NCI-H2171 treated with DMSO at 0.1 percent for 48 hours (cell line): ENCODE measurements around the gene LOC101059915.

Source experiments
- DNase-seq: peaks from one replicate; lab custom pipeline; 2025; lab: John Stamatoyannopoulos, UW

The LOC101059915 gene

DNA sequence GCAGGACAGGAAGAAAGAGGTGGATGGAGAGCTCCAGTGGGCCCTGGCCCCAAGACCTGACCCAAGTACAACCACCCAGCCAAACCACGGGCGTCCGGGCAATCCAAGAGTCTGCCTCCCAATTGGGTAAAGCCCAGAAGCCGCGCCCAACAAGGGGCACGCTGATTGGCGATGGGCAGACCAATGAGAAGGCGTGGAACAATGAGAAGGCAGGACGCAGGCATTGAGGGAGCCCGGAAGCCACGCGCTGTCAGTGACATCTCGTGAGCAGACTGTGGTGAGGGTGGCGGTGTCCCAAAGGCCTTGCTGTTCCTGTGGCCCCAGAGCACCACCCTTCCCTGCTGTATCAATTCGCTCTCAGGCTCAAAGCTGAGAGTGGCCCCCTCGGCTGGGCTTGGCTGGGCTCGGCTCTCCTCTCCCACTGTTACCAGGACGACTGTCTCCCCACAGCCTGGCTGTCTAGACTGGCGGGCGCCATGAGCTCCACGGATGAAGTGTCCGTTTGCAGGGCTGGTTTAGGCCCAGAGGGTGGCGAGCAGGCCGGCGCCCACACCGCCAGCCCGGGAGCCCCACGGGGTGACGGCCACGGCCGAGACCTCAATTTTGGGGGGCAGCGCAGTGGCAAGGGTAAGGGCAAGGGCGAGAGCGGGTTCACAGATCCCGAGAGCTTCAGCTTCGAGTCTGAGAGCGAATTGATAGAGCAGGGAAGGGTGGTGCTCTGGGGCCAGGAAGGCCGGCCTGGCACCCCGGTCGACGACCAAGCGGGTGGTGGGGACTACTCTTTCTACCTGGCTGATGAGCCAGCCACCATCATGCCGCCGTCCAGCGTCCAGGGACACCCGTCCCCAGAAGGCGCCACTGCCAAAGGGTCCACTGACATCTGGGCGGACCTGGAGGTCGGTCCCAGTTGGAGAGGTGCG is at the start of gene LOC101059915:
Gene LOC101059915, plus strand, starts transcription at position 219 of the 920 bp plus-strand sequence.
- DNase-seq, result no peak

DNA sequence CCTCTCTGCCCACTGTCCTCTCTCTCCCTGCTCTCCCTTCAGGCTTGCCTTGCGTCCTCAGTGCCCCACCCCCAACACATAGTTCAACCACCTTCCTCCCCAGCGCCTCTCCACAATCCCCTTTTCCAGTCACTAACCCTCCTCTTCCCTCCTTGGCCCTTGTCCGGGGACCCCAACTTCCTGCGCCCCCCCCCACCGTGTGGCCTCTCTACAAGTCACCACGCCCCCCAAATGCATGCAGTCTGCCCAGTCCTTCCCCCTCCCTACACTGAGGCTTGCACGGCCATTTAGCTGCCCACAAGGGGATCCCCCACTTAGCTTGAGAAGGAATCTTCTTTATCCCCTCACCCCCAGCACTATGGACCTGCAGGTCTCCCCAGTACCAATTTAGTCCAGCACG is 49.6 kb upstream of the LOC101059915 start:
- no peak for DNase-seq

DNA sequence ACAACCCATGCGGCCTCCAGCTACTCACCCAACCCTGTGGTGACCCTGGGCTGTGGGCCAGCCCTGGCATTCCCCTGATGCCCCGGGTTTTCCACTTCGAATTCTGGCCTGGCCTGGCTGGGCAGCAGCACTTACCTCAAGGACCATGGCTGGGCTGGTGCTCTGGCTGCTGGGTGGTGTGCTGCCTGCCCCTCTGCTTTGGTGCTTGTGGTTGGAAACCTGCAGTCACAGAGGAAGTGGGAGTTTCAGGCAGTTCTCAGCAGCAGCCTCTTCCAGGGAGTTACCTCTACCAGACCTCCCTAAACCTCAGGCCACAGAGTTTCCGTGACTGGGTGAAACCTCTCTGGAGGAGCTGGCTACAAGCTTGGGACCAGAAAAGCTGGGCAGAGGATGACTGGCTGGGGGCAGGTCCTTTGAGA is 49.0 kb upstream of the LOC101059915 start, which contains the start of gene CXCR3:
Gene CXCR3, minus strand, starts transcription at position 209 of the 419 bp plus-strand sequence. Its CDS starts 62 bp downstream, at position 147.
- no peak for DNase-seq

DNA sequence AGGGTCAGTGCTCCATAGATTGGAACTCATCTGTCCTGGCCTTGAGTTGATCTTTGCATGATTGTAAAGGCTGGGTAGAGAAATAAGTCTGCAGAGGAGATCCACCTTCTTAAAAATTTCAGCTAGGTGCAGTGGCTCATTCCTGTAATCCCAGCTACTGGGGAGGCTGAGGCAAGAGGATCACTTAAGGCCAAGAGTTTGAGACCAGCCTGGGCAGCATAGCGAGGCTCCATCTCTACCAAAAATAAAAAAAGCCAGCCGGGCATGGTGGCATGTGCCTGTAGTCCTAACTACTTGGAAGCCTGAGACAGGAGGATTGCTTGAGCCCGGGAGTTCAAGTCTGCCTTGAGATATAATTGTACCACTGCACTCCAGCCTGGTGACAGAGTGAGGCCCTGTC is 48.6 kb upstream of the LOC101059915 start:
- no peak for DNase-seq

DNA sequence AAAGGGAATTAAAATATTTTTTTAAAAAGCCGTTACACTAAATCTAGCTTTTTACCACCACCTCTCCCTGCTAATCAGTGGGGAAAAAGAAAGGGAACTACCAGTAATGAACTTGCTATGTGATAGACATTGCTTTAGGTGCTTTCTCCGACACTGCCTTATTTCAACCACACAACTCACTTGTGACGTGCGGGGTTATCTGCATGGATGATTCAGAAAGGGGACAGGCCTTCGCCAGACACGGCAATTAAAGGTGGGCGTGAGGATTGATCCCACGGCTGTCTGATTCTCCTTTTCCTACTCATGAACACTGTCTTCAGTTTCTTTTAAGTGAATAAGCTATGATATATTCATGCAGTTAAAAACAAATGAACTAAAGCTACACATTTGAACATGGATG is 48.2 kb upstream of the LOC101059915 start:
- no peak for DNase-seq

DNA sequence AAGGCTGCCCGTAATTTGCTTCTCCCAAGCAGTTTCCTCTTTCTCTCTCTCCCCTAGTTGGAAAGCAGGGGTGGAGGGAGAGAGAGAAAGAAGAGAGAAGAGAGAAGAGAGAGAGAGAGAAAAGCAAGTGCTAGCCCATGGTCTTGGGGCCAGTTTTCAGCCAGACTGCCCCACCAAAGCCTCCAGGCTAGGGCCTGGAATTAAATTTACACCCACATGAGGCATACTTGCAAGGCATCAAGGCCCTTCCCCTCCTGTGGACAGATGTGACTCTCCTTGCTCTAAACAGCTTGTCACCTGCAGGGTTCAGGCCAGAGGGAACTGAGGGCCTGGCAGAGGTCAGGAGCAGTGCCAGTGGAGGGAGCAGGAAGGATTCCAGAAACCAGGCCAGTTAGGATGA is 47.4 kb upstream of the LOC101059915 start:
- DNase-seq, result no peak

DNA sequence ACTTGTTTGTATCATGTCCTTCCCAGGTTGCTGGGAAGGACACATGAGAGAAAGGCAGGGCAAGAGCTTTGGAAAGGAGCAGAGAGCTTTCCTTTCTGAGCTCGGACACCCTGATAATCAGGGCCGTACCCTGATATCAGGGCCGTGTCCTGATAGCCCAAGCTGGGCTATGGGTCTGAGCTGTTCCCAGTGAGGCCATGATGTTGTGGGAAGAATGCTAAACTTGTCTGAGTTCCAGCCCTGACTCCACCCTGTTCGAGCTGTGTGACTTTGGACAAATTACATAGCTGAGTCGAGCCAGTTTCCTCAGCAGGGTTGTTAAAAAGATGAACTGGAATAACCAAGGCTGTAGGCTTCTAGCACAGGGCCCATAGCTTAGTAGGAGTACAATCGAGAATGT is 45.7 kb upstream of the LOC101059915 start:
- no peak for DNase-seq

DNA sequence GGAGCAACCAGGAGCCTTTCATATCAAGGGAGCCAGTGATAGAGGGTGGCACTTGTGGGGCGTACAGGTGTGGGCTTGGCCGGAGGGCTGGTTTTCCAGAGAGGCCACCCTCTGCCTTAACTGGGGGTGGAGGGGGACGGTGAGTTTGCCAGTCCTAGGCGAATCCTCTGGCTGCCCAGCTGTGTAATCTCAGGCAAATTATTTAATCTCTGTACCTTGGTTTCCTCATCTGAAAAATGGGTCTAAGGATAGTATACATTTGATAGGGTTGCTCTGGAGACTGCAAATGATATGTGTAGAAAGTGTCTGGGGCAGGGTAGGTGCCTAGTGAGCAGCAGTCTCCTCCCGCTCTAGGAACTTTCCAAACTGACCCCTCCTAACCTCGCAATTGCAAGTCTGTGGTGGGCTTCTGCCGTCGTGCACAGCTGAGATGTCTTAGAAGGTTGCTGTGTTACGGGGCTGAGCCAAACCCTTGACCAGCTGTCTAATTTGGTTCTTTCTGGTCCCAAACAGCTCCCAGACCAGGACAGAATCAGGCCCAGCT is 45.2 kb upstream of the LOC101059915 start:
- DNase-seq, result no peak

DNA sequence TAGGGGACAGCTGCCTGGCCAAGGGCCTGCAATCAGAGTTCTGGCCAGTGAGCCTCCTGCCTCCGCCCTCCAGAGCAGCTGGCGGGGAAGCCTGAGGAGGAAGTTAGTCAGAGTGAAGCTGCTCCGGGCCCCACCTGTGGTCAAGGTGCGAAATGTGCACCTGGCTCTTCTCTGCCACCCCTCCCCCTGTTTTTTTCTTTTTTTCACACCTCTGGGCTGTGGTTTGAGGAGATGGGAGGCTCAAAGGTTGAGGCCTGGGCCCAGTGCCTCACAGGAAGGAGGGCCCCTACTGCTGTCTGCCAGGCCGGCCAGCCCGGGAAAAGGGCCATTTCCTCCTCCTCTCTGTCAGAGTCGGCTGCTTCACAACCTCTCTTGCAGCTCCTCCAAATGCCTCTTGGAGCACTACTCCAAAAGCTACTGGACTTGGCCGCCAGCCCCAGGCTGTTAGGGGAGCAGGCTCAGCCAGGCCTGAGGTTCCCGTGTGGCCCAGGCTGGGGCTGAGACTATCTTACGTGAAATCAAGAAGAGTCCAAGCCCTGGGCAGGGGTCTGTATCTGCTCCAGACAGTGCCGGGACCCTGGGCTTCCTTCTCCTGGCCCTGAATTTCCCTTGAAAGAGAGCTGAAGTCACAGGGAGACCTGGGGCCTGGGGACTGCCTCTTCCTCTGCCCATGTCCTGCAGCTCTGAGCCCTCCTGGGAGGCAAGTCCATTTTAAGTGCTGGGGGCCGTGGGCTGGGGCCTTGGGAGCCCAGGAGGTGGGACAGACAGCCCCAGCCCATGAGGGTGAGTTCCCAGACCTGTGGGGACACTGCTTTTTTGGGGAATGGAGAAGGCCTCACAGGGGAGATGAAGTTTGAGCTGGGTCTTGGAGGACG is 44.5 kb upstream of the LOC101059915 start:
- no peak for DNase-seq

DNA sequence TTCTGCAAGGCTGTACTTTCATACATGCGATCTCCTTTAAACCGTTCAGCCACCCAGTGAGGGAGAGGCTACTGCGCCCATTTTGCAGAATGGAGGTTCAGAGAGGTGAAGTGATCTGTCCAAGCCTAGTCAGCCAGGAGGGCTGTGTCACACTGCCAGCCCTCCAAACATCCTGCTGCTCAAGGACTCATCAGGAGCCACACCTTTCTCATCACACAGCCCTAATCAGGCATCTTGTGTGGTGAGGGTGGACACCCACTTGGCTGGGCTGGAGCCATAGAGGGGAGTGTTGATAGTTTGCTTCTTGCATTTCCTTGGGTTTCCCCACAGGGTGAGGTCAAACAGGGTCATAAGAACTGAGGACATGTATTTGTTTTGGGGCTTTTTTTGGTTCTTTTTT is 43.6 kb upstream of the LOC101059915 start:
- DNase-seq, result no peak

DNA sequence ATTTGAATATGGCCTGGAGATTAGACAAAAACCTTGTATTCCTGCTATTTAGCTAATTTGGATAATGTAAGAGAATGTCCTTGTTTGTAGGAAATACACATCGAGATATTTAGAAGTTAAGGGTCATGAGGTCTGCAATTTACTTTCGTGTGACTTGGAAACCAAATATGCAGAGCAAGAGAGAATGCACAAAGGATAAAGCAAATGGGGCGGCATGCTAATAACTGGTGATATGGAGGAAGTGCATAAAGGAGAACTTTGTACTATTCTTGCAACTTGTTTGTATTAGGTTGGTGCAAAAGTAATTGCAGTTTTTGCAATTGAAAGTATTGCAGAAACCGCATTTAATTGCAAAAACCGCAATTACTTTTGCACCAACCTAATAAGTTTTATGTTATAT is 41.9 kb upstream of the LOC101059915 start:
- no peak for DNase-seq

DNA sequence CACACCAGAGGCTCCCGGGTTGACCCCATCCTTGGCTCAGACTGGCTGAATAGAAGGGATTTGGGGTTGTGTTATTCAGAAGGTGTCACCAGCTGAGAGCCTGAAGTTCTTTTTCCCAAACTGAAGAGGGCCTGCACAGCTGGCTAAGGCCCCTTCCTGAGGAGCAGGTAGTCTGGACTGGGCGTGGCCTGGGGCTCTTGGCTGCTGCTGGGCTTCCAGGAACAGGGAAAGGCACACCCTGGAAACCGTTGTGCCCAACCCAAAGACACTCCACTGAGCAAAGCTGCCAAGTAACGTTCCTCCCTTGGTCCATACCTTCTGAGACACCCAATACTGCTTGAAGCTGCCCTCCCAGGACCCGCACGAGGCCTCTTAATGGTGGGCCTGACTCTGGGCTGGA is 40.8 kb upstream of the LOC101059915 start:
- no peak for DNase-seq

DNA sequence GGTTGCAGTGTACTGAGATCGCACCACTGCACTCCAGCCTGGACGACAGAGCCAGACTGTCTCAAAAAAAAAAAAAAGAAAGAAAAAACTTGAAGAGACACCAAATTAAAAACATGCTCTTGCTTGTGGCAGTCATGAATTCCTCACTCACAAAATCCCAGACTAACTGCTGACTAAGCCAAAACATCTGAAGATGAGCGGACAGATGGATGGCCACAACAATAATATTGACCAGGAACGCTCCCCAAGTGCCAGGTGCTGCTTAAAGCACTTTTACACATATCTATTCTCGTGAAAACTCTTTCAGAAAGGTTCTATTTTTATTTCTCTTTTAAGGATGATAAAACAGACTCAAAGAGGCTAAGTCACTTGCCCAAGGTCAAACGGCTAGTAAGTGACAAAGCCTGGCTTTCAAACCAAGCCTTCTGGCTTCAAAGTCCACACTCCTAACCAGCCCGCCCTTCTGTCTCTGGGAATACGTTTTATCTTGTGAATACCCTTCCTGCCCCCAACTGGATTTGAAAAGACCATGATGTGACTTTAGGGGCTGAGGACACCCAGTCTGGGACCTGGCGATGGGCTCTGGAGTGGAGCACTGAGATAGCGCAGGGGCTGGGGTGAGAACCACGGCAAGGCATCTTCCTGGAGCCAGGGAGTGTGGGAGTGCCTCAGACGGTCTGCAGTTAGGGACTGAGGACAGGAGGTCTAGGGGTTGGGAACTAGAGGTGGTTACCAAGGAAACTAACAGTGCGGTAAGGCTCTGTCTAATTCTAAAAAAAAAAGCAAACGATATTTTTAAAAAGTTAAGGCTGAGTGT is 39.5 kb upstream of the LOC101059915 start:
- no peak for DNase-seq

DNA sequence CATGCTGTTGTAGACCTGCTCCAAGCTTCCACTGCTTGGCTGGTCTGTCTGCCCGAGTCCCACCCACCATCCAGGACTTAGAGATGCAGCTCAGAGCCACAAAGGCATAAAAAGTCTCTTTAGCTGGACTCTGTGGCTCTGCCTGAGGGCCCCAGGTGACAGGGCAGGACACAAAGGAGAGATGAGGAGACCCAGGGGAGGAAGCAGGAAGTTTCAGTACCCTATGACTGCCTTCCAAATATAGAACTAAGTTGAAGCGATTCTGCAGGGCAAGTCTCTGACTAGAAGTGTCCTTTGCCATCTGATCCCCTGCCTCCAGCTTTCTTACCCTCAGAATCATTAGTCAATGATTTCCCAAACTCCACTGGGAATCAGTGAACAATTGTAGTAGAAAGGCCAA is 37.9 kb upstream of the LOC101059915 start:
- no peak for DNase-seq

DNA sequence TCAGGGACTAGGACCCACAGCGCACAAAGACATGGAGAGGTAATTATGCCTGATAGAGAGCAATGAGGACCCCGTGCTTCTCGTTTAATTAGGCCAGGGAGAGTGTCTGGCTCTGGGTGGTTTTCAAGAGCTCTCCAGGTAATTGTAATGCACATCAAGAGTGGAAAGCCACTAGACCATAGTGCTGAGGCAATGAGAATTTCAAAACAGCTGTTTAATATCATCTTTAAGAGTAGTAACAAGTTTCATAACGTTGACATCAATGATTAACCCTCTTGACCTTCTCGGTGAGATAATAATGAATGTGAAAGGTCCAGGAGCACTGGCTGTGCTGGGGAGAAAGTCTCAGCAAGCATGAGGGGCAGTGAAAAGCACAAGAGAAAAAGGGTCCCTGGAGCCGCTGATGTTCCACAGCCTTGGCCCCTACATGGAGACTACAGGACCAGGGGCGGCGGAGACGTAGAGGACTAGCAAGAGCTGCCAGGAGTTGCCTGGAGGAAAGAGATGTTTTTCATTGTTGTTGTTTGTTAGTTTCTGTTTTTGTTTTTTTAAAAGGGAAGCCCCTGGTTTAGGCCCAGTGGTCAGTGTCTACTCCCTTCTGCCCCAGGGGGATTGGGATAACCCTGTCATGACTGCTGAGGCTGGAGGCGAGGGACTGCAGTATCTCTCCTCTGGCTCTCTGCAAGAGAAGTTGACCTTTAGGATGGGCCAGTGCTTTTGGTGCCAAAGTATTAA is 34.3 kb upstream of the LOC101059915 start:
- DNase-seq, result no peak

DNA sequence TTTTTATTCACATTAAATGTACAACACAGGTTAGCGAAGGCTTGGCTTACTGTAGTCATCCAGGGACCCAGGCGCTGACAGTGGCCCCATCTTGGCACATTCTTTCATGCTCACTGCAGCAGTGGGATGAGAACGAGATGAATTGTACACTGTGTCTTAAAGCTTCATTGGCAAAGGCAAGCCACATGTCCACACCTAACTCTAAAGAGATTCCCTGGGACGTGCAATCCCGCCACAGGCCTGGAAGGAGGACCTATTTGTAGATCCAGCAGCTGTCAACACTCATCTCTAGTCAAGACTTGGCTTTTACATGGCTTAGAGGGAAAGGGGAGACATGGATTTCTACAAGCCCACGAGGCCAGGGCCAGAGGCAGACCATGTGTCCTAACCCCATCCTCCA is 33.0 kb upstream of the LOC101059915 start:
- DNase-seq, result no peak

DNA sequence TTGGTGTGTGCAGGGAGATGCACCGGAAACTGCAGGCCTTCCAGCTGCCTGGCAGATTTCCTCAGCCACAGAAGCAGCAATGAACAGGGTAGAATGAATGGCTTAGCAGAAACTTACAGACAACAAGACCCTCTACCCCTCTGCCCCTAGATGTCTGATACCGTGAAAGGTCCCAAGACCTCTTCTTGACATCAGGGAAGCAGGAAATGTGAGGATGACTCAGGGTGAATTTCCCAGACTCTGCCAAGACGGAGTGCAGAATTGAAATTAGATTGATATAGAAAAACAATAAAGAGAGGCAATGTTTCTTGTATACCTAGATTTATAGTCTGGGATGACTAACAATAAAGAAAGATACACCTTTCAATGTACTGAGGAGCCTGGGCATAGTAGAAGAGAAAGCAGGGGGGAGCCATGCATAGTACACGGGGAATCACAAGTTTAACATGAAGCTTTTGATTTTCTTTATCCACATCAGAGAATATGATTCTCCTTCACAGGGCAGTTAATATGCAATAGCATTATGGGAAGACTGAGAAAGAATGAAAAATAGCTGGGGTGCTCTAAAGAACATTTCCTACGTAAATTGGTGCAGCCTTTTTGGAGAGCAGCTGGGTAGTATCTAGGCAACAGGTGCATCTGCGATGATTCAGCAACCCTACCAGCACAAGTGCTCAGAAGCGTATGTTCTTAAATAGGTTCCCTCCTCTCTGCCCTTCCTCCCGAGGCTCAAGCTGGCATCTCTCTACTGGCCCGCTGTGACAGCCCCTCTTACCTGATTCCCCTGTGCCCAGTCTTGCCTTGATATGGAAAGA is 30.7 kb upstream of the LOC101059915 start:
- DNase-seq, result peak; percentile 65

DNA sequence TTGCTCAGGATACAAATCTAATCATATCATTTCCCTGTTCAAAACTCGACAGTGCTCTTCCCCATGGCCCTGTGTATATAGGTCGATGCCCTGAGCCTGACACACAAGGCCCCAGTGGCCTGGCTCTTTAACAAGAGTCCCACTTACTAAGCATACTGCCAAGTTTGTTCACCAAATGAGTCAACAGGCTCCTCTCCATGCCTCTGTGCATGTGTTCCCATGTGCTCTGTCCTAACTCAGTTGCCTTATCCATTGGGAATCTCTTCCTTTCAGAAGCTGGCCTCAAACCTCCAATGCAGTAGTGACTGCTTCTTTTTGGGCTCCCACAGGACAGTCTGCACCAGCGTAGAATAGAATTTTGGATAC is 30.1 kb upstream of the LOC101059915 start:
- DNase-seq, result no peak

DNA sequence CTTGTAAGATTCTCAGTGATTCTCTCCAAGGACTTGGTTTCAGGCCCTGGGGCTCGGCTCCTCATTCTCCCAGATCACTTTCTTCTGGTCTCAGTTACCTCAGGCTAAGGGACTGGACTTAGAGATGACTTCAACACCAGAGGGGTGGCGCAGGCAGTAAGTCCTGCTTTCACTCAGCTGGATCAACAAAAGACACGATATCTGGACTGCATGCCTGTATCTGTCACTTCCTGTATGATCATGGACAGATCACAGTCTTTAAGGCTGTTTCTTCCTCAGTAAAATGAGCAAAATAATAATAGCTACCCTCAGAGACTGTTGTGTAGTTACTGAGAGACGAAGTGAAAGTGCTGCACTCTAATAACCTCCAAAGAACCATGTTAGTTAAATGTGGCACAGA is 29.5 kb upstream of the LOC101059915 start:
- no peak for DNase-seq

DNA sequence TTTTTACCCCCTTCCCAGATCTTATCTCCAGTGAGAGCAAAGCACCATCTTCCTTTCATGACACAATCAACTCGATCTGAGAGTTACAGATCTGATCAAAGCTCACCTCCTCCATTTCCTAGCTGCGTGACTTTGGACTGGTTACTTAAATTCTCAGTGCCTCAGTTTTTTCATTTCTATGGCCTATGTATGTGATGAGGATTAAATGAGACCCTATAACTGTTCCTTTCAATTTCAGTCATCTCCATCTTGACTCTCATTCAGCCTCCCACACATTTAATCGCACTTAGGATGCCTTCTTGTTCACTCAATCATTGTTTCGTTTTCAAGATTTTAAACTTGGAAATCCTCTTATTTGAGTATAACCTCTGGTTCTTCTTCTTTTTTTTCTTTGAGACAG is 28.9 kb upstream of the LOC101059915 start:
- no peak for DNase-seq
